NCI-H187 treated with DMSO at 0.1 percent for 48 hours (cell line): ENCODE results near the gene PADI4.
"Not testable (repeated sequence)": the region's sequence is repeated elsewhere in the genome, so short reads cannot be mapped to it uniquely, and the experiment has no call there.

Experiments
- DNase-seq: peaks from one replicate; lab custom pipeline; 2025; lab: John Stamatoyannopoulos, UW

The PADI4 gene

DNA sequence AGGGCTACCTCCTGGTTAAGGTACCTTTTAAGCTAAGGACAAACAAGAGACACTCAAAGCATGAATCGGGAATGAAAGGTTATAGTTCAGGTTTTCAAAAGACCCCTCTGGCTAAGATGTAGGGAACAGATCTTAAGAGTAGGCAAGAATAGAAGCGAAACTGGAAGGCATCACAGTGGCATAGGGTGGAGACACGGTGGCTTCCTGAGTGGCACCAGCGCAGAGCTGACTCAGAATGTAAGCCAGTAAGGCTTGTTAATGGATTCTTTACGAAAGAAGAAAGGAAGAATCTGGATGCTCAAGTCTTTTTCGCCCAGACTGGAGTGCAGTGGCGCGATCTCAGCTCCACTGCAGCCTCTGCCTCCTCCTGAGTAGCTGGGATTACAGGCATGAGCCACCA is 85.2 kb downstream of the PADI4 start:
- DNase-seq, result no peak

DNA sequence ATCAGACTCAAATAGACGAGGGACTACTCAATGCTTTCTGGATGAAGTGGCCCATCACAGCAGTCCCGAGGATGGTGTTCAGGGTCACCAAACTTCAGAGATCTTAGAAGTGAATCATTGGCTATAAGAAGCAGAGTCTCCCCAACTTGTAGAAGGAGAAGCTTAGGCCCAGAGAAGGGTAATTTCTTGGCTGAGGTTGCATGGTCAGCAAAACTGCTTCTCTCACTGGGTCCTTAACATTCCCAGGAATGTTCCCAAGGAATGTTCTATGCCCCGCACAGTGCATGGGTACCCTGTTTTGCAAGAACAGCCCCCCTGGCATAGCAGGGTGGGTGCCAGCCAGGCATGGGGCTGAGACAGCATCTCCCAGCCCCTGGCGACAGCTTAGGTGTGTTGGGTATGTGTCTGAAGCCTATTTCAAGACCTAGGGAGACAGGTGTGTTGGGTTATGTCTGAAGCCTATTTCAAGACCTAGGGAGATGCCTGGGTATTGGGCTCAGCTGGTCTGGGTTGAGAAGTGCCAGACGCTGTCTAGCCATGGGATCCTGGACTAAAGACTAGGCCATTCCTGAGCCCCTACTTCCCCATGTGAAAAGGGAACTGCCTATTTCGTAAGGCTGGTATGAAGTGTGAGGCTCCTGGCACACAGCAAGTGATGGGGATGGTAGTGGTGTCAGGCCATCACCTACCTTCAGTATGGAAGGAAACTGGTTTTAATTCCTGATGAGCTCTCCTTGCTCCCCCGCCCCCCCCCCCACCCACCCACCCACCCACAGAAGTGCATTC is 90.1 kb downstream of the PADI4 start:
- DNase-seq, result no peak

DNA sequence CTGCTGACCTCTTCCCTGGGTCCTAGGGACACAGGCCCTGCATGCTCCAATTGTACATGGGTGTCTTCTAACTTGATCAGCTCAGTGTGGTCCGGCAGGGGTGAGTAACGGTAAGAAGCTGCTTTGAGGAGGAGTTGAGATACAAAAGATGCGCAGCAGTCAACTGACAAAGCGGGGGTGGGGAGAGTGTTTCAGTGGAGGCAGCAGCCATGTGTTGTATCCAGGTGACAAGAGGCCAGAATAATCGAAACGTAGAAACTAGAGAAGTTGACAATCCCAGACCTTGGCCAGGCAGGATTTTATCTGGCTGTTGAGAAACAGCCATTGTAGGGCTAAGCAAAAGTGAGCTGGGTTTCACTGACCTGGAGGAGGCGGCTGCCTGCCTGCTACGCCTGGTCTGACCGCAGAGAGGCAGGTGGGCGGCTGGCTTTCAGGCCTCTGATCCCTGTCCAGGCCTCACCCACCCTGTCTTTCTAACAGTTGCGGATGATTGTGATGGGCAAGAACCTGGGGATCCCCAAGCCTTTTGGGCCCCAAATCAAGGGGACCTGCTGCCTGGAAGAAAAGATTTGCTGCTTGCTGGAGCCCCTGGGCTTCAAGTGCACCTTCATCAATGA is 92.8 kb downstream of the PADI4 start:
- no peak for DNase-seq

DNA sequence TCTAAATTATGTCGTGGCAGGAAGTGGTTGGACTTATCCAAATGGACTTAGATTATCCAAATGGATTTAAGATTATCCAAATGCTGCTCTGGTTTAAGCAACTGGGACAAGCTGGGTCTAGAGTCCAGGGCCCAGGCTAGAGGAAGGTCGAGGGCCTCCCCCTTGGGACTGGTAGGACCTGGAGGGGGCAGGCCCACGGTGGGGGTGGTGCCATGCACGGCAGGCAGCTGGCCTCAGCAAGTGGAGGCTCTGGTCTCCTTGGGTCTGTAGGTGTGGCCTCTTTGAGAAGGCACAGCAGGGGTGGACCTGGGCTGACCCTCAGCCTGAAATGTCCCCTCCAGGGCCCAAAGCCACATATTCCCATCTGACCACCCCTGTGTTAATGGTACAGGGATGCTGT is 93.8 kb downstream of the PADI4 start:
- DNase-seq, result no peak

DNA sequence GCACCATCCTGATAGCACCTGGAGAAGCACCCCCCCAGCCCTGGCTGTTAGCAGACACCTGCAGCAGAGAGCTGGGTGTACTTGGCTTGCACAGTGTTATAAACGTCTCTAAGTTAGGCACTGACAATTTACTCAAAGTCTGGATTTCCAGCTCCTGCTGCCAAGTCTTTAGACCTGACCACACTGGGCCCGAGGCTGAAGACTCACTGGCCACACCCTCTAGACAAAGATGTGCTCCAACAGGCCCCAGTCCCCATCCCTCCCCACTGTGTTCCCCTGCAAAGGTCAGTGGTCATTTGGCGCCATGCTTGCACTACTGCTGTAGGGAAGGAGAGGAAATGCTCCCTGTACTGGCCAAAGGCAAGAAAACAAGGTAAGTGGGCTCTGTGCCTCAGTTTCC is 95.1 kb downstream of the PADI4 start:
- DNase-seq, result no peak

DNA sequence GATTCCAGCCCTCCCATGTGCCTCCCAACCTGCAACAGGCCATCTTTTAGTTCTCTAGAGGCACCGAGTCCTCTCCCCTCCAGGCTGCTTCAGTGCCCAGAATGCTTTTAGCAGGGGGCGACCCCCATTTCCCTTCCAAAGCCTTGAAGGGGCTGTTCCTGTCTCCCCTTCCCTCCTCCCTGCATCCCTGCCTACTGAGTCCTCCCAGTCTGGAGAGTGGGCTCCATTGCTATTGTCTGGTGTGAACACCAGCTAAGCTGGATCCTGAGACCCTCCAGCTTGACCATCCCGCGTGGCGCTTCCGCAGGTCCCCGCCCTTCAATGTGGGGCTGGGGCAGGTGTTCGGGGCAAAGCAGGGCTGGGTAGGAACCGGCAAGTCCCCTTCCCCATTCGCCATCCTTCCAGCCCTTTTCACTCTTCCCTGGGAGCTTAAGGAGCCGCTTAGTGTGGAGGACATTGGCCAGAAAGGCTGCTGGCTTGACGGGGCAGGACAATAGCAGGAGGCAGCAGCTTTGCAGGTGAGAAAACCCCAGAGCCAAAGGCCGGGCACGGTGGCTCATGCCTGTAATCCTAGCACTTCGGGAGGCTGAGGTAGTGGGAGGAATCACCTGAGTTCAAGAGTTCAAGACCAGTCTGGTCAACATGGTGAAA is 96.2 kb downstream of the PADI4 start:
- no peak for DNase-seq

DNA sequence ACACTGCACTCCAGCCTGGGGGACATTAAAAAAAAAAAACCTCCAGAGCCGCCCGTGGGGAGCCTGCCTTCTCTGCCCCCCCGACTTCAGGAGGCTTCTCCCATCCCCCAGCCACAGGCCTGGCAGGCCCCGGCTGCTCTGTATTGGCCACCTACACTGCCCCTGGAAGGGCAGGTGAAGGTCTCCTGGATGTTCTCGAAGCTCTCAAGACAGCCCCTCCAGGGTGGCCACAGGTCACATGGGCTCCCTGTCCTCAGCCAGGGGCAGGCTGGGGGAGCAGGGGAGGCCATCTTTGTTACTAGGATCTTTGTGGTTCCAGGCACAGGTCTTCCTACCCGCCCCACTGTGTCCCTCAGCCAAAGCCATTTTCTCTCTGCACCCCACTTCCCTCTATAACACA is 96.8 kb downstream of the PADI4 start:
- no peak for DNase-seq

DNA sequence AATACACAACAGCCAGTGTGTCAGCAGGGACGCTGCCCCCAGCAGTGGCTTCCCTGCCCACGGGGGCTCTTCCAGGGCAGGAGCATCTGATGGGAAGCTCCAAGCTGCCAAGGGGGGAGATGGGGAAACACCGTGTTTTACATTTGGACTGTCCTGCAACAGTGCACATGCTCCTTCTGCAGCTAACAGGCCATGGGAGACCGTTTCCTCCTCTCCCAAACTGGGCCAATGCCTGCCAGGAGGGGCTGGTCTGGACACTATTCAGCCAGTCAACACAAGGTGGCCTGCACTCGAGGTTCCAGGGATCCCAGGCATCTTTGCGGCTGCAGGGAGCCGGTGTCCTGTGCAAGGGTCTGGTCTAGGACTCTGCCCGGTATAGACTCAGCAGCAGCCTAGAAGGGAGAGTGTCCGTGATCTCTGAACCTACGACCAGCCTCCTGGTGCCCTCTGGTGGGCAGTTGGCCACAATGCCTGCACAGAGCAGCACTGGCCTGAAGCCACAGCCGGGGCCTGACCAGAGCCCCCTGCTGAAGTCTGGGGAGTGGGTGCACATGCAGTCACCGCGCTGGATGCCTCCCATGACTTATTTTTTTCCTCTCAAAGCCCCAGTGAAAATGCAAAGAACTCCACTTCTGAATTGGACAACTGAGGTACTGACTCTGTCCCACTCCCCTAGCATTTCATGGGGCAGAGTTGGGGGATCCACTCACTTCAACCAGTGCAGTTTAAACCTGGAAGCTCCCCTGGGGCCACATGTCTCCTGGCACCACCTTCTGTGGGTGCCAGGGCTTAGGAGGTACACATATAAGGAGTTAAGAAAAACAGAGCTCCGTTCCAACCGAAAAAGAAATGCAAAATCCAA is 98.1 kb downstream of the PADI4 start:
- no peak for DNase-seq

DNA sequence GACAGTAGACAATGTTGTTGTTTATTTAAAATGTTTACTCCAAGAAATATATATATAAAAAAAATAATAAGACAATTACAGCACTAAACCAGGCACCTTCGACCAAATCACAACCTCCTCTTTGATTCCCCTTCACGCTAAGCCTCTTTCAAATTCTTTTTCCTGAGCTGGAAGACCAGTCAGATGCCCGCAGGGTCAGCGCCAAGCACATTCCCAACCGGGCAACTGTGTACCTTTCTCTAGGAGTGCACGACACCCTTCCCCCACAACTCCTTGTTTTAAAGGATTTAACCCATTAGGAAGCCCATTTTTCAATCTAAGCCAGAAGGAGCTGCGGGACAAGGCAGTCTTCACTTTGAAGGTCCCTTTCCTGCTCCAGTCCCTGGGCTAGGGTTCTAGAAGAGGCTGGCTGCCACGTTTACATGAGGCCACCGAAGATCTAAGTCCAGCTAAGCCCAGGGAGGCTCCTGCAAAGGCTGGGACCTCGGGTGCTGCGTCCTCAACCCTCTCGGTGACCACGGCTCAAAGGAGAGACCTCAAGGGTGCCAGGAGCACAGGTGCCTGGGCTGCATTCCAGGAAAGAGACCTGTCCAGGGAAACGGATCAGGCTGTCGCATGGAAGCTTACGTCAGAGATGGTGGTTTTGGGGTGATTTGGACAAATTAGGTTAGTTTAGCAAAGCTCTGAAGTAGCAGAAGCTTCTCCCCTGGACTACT is 98.9 kb downstream of the PADI4 start:
- not testable (repeated sequence) for DNase-seq

DNA sequence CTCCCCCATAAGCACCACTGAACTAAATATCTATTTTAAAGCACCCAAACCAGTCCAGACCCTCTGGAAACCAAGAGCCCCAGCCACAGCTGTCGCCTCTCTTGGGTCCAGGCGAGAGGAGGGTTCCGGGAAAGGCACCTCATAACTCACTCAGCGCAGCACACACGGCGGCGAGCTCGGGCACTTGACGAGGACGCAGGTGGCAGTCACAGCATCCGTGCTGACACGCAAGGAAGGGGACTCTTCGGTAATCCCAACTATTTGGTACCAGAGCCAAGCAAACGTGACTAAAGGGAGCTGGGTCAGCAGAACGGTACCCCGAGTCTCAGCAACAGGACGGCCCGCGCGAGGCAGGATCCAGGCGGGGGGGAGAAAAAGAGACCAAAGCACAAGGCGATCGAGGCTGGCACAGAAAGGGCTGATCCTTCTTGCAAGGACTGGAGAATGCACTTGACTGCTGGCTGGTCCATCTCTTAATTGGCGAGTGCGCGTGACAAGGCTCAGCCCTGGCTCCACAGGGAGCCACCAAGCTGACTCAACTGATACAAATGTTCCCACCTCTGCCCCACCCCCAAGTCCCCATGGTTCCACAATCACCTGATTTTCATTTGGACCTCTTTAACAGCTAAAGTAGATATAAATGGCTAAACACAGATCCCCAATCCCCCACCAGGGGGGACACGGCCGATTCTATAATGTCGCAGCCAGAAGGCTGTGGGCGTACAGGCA is 100.0 kb downstream of the PADI4 start:
- not testable (repeated sequence) for DNase-seq

DNA sequence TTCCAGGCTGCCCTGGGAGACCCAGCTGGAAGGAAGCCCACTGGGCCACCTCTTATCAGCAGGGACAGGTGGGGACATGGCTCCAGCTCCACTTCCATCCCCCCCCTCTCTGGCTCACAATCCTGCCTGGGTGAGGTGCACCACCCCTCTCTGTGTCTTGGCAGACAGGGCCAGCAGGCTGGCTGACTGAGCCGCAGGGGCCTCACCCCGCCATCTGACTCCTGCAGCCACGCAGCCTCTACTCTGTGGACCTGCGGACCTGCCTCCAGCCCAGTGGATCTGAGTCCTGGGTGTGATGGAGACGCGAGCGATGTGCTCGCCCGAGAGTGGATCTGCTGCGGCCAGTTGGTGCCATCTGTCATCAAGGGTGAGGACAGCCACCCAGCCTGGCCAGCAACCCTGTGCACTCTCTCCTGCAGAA is 101.4 kb downstream of the PADI4 start:
- DNase-seq, result no peak

DNA sequence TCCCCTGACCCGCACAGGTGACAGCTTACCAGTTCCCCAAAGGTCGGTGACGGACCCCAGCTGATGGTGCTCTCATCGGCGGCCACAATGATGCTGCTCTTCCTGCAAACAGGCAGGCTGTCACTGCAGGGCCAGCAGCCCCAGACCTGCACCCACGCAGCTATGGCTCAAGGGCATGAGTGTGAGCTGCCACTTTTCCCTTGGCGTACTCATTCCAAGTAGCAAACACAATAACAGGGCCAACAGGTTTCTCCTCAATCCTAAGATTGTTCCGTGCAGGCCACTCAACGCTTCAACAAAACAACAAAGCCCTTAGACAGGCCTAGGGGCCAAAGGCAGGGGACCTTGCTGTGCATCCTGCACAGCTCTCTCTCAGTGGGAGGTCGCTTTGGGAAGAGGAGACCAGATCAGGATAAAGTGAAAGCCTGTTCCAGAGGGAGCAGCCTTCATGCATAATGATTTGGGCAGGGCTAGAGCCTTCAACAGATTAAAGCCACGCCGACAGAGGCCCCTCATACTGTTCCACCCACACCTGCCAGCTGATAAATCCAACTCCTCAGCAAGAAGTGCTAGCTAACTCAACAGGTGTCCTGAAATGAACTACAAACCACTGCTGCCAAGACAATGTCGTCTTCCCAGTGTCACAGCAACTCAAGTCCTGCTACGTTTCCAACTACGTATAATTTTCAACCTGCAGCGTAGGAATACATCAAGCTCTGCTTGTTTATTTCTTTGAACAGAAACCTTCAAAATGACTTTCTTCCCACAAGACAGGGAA is 104.3 kb downstream of the PADI4 start:
- no peak for DNase-seq
